Fibroblast of the aortic adventitia (primary cell): ENCODE results near the gene HOXB8. TPM values are rescaled to one million over a fixed set of nuclear protein-coding genes. Genes with fewer than 3 reads are reported as not detected.
A peak's percentile ranks its signal among the peaks of the same experiment; 100 is the strongest.

ENCODE experiments used
- DNase-seq: peaks from one replicate; pipeline ENCODE4 v3.0.0-alpha.2; 2010; ENCODE audit warnings: low read depth
- H3K4me3 ChIP-seq: 2 replicates; pipeline ENCODE4 v1.5.1; 2011; ENCODE audit warnings: low read depth, mild to moderate bottlenecking, control low read depth, low read length, moderate library complexity
- total RNA-seq: library from RNA; depleted of rRNA; stranded (reverse); fragments of >200 nt; gene quantifications from 2 replicates; pipeline ENCODE4 v1.2.3, GENCODE V29; 2012; ENCODE audit warnings: low replicate concordance
- TF ChIP-seq, protein P1 (sequence below): IDR thresholded peaks from 2 replicates; pipeline ENCODE4 v1.5.1; 2011; ENCODE audit warnings: mild to moderate bottlenecking, low read length, control low read depth, inconsistent platforms; ENCODE audit not compliant: insufficient read depth

Gene HOXB8
- total RNA-seq, 1 donor = 0.09 TPM

DNA sequence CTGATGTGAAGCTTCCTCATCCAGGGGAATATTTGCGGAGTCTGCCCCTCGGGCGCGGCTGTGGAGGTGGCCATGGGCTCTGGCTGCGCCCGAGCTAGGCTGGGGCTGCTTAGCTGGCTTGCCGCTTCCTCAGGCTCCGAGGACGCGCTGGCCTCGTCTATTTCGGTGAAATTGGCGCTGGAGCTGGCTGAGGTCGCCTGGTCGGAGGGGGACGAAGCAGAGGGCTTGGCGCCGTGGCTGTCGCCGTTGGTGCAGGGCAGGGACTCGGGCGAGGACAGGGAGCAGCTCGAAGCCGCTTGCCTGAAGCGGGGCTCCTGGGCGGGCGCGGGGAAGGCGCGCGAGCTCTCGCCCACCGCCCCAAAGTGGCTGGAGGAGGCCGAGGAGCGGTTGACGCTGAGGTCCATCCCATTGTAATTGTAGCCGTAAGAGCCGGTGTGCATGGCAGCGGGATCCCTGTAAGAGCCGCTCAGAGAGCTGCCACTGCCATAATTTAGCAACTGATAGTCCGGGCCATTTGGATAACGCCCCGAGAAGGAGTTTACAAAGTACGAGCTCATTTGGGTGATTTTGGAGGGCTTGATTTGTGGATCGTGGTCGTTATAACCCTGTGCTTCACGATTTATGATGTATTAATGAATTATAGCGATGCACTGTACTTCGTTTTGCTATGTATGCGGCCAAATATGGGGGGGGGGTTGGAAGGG lies 21.8 kb downstream of the HOXB8 start, which contains the start of gene HOXB5:
TSS of gene HOXB5 (minus strand) at position 654 of the 704 bp plus-strand sequence. CDS start at position 557, 97 bp downstream.
- DNase-seq = peak; percentile 43

DNA sequence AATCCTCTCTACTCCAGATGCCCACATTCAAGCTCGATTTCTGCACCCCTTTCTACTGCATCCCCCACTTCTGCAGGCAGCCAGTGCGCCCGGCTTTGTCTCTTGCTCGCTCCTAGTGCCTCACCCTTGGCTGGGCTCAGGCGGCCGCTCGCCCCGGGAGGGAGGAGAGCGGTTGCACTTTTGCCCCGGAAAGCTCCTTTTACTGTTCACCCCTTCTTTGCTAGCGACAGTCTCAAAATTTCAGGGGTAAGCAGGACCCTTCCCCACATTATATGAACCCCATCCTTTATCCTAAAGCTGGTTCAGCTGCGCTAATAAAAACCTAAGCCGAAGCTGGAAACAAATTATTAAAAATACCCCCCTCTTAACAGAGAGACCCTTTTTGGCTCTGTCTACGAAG lies 22.5 kb downstream of the HOXB8 start:
- peak overlapping the region; percentile 63 for H3K4me3 ChIP-seq
- DNase-seq = no peak
- TF ChIP-seq, protein P1, sequence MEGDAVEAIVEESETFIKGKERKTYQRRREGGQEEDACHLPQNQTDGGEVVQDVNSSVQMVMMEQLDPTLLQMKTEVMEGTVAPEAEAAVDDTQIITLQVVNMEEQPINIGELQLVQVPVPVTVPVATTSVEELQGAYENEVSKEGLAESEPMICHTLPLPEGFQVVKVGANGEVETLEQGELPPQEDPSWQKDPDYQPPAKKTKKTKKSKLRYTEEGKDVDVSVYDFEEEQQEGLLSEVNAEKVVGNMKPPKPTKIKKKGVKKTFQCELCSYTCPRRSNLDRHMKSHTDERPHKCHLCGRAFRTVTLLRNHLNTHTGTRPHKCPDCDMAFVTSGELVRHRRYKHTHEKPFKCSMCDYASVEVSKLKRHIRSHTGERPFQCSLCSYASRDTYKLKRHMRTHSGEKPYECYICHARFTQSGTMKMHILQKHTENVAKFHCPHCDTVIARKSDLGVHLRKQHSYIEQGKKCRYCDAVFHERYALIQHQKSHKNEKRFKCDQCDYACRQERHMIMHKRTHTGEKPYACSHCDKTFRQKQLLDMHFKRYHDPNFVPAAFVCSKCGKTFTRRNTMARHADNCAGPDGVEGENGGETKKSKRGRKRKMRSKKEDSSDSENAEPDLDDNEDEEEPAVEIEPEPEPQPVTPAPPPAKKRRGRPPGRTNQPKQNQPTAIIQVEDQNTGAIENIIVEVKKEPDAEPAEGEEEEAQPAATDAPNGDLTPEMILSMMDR = no peak

More for the DNA sequence above, 21.8 kb downstream of the HOXB8 start, which contains the start of gene HOXB5:
- peak within 1 kb of the TSS; percentile 63 for H3K4me3 ChIP-seq
- TF ChIP-seq, protein P1 = no peak

DNA sequence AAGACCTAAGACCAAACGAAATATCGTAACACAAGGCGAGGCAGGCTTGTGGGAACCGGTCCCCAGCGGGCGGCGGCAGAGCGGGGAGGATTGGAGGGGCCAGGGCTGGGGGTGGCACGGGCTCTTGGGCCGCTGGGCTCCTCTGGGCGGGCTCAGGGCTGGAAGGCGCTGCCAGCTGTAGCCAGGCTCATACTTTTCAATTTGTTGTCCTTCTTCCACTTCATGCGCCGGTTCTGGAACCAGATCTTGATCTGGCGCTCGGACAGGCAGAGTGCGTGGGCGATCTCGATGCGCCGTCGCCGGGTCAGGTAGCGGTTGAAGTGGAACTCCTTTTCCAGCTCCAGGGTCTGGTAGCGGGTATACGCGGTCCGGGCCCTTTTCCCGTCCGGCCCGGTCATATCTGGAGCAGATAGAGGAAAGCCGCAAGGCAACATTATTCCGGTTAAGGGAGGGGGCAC lies 23.0 kb downstream of the HOXB8 start:
- TF ChIP-seq, protein P1 = no peak
- no peak for DNase-seq
- peak overlapping the region; percentile 41 for H3K4me3 ChIP-seq

GRCh38 chr17:48591255-48592056 lies 23.6 kb downstream of the HOXB8 start:
- H3K4me3 ChIP-seq = no peak overlapping the region
- DNase-seq = no peak
- TF ChIP-seq, protein P1 = no peak

GRCh38 chr17:48590607-48591161 lies 24.4 kb downstream of the HOXB8 start:
- H3K4me3 ChIP-seq = no peak overlapping the region
- TF ChIP-seq, protein P1 = no peak
- no peak for DNase-seq

- H3K4me3 ChIP-seq = peak within 1 kb of the TSS; percentile 5
- DNase-seq = no peak
- TF ChIP-seq, protein P1 = no peak
Observed at GRCh38 chr17:48589831-48590606, 25.1 kb downstream of the HOXB8 start, which contains the start of gene HOXB3. TSS of gene HOXB3 (minus strand) at chr17:48590241. CDS start at chr17:48552474, 37,767 bp downstream.
